HCT116 (cell line): ENCODE measurements around the gene TRPM3.

ENCODE experiments used
- EGR1 ChIP-seq: IDR thresholded peaks from 2 replicates; pipeline ENCODE4 v1.6.1; 2012; ENCODE audit warnings: low read depth
- ELF1 ChIP-seq: IDR thresholded peaks from 2 replicates; pipeline ENCODE4 v1.6.1; 2012; ENCODE audit warnings: low read depth, borderline replicate concordance
- EZH2 ChIP-seq: fragments of 200-600 bp; sonication (generic); IDR thresholded peaks from 2 replicates; pipeline ENCODE4 v1.6.1; 2017; ENCODE audit warnings: antibody characterized with exemption, mixed run types
- FOSL1 ChIP-seq: IDR thresholded peaks from 2 replicates; pipeline ENCODE4 v1.6.1; 2012; ENCODE audit warnings: low read depth
- POLR2A ChIP-seq: IDR thresholded peaks from 2 replicates; pipeline ENCODE4 v1.7.0; 2011; ENCODE audit warnings: borderline replicate concordance; ENCODE audit not compliant: insufficient read depth, insufficient read length; ENCODE audit errors: extremely low read depth
- POLR2AphosphoS5 ChIP-seq: IDR thresholded peaks from 2 replicates; pipeline ENCODE4 v1.6.1; 2011; ENCODE audit warnings: mild to moderate bottlenecking, low read depth, low read length, moderate library complexity
- TCF7L2 ChIP-seq: IDR thresholded peaks from 2 replicates; pipeline ENCODE4 v1.7.0; 2011; ENCODE audit warnings: borderline replicate concordance, inconsistent platforms; ENCODE audit not compliant: insufficient read depth, insufficient read length; ENCODE audit errors: extremely low read depth
- YY1 ChIP-seq: IDR thresholded peaks from 2 replicates; pipeline ENCODE4 v1.6.1; 2011; ENCODE audit warnings: low read length, low read depth, moderate library complexity, mild to moderate bottlenecking; ENCODE audit not compliant: insufficient replicate concordance; ENCODE audit errors: extremely low read depth
- ZFX ChIP-seq: fragments of 450-650 bp; IDR thresholded peaks from 2 replicates; pipeline ENCODE4 v1.6.1; 2017
- TF ChIP-seq, protein P1 (sequence below), 3 experiments: fragments of 200-600 bp in 1 of 3; sonication (generic) in 1 of 3; IDR thresholded peaks in 2 of 3; conservative IDR thresholded peaks in 1 of 3; 2 replicates each; pipeline ENCODE4 v1.5.1; 2012 to 2017; ENCODE audit warnings: low read depth in 2 of 3, low read length in 2 of 3, antibody characterized with exemption in 1 of 3, borderline replicate concordance in 1 of 3, control low read depth in 1 of 3, mild to moderate bottlenecking in 1 of 3, mixed read lengths in 1 of 3, mixed run types in 1 of 3, moderate library complexity in 1 of 3; ENCODE audit not compliant: insufficient read depth in 1 of 3
- TF ChIP-seq, protein P2 (sequence below): IDR thresholded peaks from 2 replicates; pipeline ENCODE4 v1.6.1; 2012

DNA sequence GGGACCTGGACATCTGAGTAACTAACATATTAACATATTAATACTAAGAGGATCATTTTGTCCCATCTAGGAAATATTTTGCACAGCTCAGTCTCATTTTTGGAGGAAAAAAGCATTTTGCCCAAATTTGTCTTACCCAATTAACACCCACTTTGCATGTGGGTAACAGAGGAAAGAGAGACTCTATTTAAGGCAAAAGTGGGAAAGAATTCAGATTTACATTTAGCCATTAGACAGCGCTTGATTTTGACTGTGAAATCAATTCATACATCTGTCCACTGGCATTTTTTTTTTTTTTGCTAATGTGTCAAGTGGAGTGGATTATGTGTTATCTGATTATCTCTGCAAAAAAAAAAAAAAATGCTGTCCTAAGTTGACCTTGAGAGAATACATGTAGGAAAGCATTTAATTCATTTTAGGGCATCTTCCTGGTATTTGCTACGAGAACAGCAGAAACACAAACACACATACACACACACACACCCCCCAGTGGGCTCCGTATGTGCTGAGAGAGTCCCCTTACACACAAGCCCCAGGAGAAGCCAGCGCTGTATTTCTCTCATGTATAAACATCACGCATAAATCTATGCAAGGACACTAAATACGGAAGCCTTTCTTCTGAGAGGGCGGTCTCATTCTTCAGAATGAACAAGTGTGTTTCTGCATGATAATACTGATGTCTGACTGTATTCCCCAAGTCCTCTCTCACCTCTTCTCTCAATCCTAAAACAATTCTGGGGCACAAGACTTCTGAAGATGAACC lies 505.0 kb downstream of the TRPM3 start:
- TF ChIP-seq EZH2 (no peak), ELF1 (no peak), POLR2A (no peak), POLR2AphosphoS5 (no peak), ZFX (no peak), EGR1 (no peak), TCF7L2 (no peak), FOSL1 (no peak), YY1 (no peak)
- TF ChIP-seq, protein P1, sequence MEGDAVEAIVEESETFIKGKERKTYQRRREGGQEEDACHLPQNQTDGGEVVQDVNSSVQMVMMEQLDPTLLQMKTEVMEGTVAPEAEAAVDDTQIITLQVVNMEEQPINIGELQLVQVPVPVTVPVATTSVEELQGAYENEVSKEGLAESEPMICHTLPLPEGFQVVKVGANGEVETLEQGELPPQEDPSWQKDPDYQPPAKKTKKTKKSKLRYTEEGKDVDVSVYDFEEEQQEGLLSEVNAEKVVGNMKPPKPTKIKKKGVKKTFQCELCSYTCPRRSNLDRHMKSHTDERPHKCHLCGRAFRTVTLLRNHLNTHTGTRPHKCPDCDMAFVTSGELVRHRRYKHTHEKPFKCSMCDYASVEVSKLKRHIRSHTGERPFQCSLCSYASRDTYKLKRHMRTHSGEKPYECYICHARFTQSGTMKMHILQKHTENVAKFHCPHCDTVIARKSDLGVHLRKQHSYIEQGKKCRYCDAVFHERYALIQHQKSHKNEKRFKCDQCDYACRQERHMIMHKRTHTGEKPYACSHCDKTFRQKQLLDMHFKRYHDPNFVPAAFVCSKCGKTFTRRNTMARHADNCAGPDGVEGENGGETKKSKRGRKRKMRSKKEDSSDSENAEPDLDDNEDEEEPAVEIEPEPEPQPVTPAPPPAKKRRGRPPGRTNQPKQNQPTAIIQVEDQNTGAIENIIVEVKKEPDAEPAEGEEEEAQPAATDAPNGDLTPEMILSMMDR (IDR thresholded peaks at IDR 0.05 in 2 of 3, conservative IDR thresholded peaks at IDR 0.05 in 1 of 3; ENCODE audit: borderline replicate concordance in 1 of 3, insufficient read depth in 1 of 3, low read depth in 2 of 3, low read length in 2 of 3), result no peak
- TF ChIP-seq, protein P2, sequence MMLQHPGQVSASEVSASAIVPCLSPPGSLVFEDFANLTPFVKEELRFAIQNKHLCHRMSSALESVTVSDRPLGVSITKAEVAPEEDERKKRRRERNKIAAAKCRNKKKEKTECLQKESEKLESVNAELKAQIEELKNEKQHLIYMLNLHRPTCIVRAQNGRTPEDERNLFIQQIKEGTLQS, result no peak
